8988T (cell line): Measurements from ENCODE around the gene GARIN1A.

Experiments
- DNase-seq: peaks from one replicate; pipeline ENCODE4 v3.0.0; 2011

GARIN1A gene

GRCh38 chr7:128718967-128719642, 47.0 kb downstream of the GARIN1A start:
- no peak for DNase-seq

DNA sequence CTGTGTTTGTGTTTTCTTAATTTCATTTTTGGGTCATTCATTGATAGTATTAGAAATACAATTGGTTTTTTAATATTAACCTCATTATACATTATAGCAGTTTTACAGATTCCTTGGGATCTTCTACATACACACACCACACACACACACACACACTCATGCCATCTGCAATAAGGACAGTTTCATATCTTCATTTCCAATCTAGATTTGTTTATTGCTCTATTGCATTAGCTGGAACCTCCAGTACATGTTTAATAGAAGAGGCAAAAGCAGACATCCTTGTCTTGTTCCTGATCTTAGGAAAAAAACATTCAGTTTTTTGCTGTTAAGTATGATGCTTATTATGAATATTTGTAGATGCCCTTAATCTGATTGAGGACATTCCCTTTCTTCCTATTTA, 49.3 kb downstream of the GARIN1A start:
- no peak for DNase-seq
